NCI-H146 treated with DMSO at 0.1 percent for 48 hours (cell line): ENCODE results near the gene PI4KB.

Source experiments
- DNase-seq: peaks from one replicate; lab custom pipeline; 2025; ENCODE audit not compliant: unreplicated experiment; lab: John Stamatoyannopoulos, UW

Gene PI4KB

GRCh38 chr1:151312826-151313225 is 14.4 kb downstream of the PI4KB start:
- DNase-seq = no peak

- DNase-seq = no peak
These were observed 14.8 kb downstream of the PI4KB start for GRCh38 chr1:151312411-151312810.

- DNase-seq = no peak
These were observed 15.5 kb downstream of the PI4KB start for GRCh38 chr1:151311589-151312331.

GRCh38 chr1:151311011-151311410 is 16.2 kb downstream of the PI4KB start:
- no peak for DNase-seq

- no peak for DNase-seq
These were observed 17.3 kb downstream of the PI4KB start for GRCh38 chr1:151309811-151310323.

- DNase-seq = no peak
These were observed 32.3 kb downstream of the PI4KB start for GRCh38 chr1:151294742-151295462.

- DNase-seq = no peak
These were observed 34.1 kb downstream of the PI4KB start for GRCh38 chr1:151293093-151293492.

GRCh38 chr1:151292207-151293030 is 34.8 kb downstream of the PI4KB start:
- no peak for DNase-seq

GRCh38 chr1:151290709-151291303 is 36.4 kb downstream of the PI4KB start:
- no peak for DNase-seq

GRCh38 chr1:151289991-151290708 is 37.1 kb downstream of the PI4KB start:
- no peak for DNase-seq

- no peak for DNase-seq
These were observed 37.9 kb downstream of the PI4KB start for GRCh38 chr1:151289080-151289935.

- DNase-seq = no peak
These were observed 38.7 kb downstream of the PI4KB start for GRCh38 chr1:151288502-151288901.

- no peak for DNase-seq
These were observed 39.3 kb downstream of the PI4KB start for GRCh38 chr1:151287767-151288500.

GRCh38 chr1:151287341-151287699 is 39.9 kb downstream of the PI4KB start:
- no peak for DNase-seq

GRCh38 chr1:151286619-151287340 is 40.4 kb downstream of the PI4KB start:
- DNase-seq = no peak

GRCh38 chr1:151284013-151284577 is 43.1 kb downstream of the PI4KB start:
- no peak for DNase-seq

- DNase-seq = no peak
These were observed 44.1 kb downstream of the PI4KB start for GRCh38 chr1:151282883-151283725.
